K562 (cell line): Measurements from ENCODE around the gene GLUD1.
"Not testable (repeated sequence)": the region's sequence is repeated elsewhere in the genome, so short reads cannot be mapped to it uniquely, and the experiment has no call there.

Experiments
- FOS ChIP-seq: IDR thresholded peaks from 3 replicates; pipeline ENCODE4 v1.6.1; 2011; ENCODE audit not compliant: insufficient read length; ENCODE audit errors: extremely low read depth
- KDM2B ChIP-seq: fragments of 250-450 bp; sonication (Bioruptor Pico); IDR thresholded peaks from 2 replicates; pipeline ENCODE4 v1.8.0; 2021; ENCODE audit warnings: mild to moderate bottlenecking, moderate library complexity
- PHTF2 ChIP-seq: fragments of 250-450 bp; sonication (Bioruptor Pico); IDR thresholded peaks from 2 replicates; pipeline ENCODE4 v1.5.0; 2021; ENCODE audit warnings: mild to moderate bottlenecking
- POLR2A ChIP-seq: fragments of 450-650 bp; conservative IDR thresholded peaks from 2 replicates; pipeline ENCODE4 v1.6.1; 2016
- TF ChIP-seq, protein P1 (sequence below): IDR thresholded peaks from 2 replicates; pipeline ENCODE4 v1.6.1; 2011; ENCODE audit warnings: borderline replicate concordance, low read depth, mild to moderate bottlenecking, moderate library complexity, low read length; ENCODE audit not compliant: insufficient read depth, poor library complexity, severe bottlenecking

- TF ChIP-seq KDM2B; FOS; PHTF2 (CRISPR knock-in tag); POLR2A: not testable (repeated sequence)
- TF ChIP-seq, protein P1, sequence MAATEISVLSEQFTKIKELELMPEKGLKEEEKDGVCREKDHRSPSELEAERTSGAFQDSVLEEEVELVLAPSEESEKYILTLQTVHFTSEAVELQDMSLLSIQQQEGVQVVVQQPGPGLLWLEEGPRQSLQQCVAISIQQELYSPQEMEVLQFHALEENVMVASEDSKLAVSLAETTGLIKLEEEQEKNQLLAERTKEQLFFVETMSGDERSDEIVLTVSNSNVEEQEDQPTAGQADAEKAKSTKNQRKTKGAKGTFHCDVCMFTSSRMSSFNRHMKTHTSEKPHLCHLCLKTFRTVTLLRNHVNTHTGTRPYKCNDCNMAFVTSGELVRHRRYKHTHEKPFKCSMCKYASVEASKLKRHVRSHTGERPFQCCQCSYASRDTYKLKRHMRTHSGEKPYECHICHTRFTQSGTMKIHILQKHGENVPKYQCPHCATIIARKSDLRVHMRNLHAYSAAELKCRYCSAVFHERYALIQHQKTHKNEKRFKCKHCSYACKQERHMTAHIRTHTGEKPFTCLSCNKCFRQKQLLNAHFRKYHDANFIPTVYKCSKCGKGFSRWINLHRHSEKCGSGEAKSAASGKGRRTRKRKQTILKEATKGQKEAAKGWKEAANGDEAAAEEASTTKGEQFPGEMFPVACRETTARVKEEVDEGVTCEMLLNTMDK: not testable (repeated sequence)
Measured at GRCh38 chr10:87104727-87105126, 10.1 kb upstream of the GLUD1 start.
